CD4-positive, alpha-beta T cell (primary cell): Measurements from ENCODE around the gene SORL1. TPM values are rescaled to one million over a fixed set of nuclear protein-coding genes. Genes with fewer than 3 reads are reported as not detected.

ENCODE experiments used
- ATAC-seq: fragments of 200-7000 bp; cut with Tn5 transposase; one replicate; pipeline ENCODE4 v1.10.0; 2022; ENCODE audit warnings: mild to moderate bottlenecking; ENCODE audit not compliant: poor library complexity
- CTCF ChIA-PET: fragments of 350-600 bp; sonication (Branson Sonifier 250); formaldehyde crosslinking; loops from one replicate; lab custom pipeline; 2021; ENCODE audit warnings: antibody characterized with exemption, inconsistent platforms; lab: Charles Lee
- POLR2A ChIA-PET: fragments of 350-600 bp; sonication (Branson Sonifier 250); formaldehyde crosslinking; loops from one replicate; lab custom pipeline; 2021; ENCODE audit warnings: antibody characterized with exemption, inconsistent platforms; lab: Charles Lee
- DNase-seq, 14 experiments: peaks; one replicate each; pipeline ENCODE4 v3.0.0-alpha.2; 2013 to 2020; ENCODE audit warnings: mixed read lengths in 2 of 14
- H3K27ac ChIP-seq, 2 donors: one replicate each; pipeline versions ENCODE4 v1.5.1 to v1.7.0; 2013; ENCODE audit warnings: low read length in 2 of 2, low read depth in 1 of 2, mild to moderate bottlenecking in 1 of 2
- H3K27me3 ChIP-seq, 2 experiments: 1 replicate in 1 of 2; 2 replicates in 1 of 2; pipeline versions ENCODE4 v1.6.1 to v1.7.0; 2013; ENCODE audit warnings: low read length in 2 of 2, control low read depth in 1 of 2, mild to moderate bottlenecking in 1 of 2, moderate library complexity in 1 of 2; ENCODE audit not compliant: insufficient read depth in 2 of 2, control insufficient read depth in 1 of 2
- H3K36me3 ChIP-seq: one replicate; pipeline ENCODE4 v1.6.1; 2013; ENCODE audit warnings: low read length, control low read depth; ENCODE audit not compliant: insufficient read depth
- H3K4me1 ChIP-seq: one replicate; pipeline ENCODE4 v1.6.1; 2013; ENCODE audit warnings: low read length, control low read depth; ENCODE audit not compliant: insufficient read depth
- H3K4me3 ChIP-seq: one replicate; pipeline ENCODE4 v1.5.1; 2013; ENCODE audit warnings: mild to moderate bottlenecking, low read length, moderate library complexity
- H3K9me3 ChIP-seq, 2 experiments: 1 replicate in 1 of 2; 2 replicates in 1 of 2; pipeline versions ENCODE4 v1.6.1 to v1.7.0; 2013; ENCODE audit warnings: low read length in 2 of 2, mild to moderate bottlenecking in 2 of 2, control low read depth in 1 of 2, moderate library complexity in 1 of 2; ENCODE audit not compliant: control insufficient read depth in 1 of 2, insufficient read depth in 1 of 2
- H3K27ac Mint-ChIP-seq: one replicate; pipeline ENCODE4 v1.8.0; 2020; ENCODE audit warnings: mixed read lengths
- H3K27me3 Mint-ChIP-seq: one replicate; pipeline ENCODE4 v1.8.0; 2021; ENCODE audit warnings: mixed read lengths
- H3K36me3 Mint-ChIP-seq: one replicate; pipeline ENCODE4 v1.8.0; 2021; ENCODE audit warnings: low read depth, mixed read lengths
- H3K4me1 Mint-ChIP-seq: one replicate; pipeline ENCODE4 v1.8.0; 2021; ENCODE audit warnings: low read depth, mixed read lengths
- H3K4me3 Mint-ChIP-seq: one replicate; pipeline ENCODE4 v1.8.0; 2020; ENCODE audit warnings: mild to moderate bottlenecking, mixed read lengths
- H3K9me3 Mint-ChIP-seq: one replicate; pipeline ENCODE4 v1.8.0; 2020; ENCODE audit warnings: mixed read lengths
- intact Hi-C, 2 experiments: fragments of 100-400 bp; cut with DNase I in 1 of 2; cut with micrococcal nuclease in 1 of 2; formaldehyde crosslinking; loops; one replicate each; pipeline versions ENCODE4 v1.15.1 to v1.9.0; 2023 to 2025; cut with DNase I, micrococcal nuclease
- total RNA-seq, 174 experiments: library from RNA in 2 of 174; stranded (reverse) in 2 of 174; gene quantifications; one replicate each; pipeline ENCODE4 v1.2.3 and lab custom pipeline; 2021 to 2026
- TF ChIP-seq, protein P1 (sequence below): fragments of 200-600 bp; IDR thresholded peaks from one replicate; pipeline ENCODE4 v1.8.0; 2022; ENCODE audit warnings: antibody characterized with exemption, mild to moderate bottlenecking

SORL1 gene
- total RNA-seq, 2 experiments from 2014 or later = 235 to 241 TPM

DNA sequence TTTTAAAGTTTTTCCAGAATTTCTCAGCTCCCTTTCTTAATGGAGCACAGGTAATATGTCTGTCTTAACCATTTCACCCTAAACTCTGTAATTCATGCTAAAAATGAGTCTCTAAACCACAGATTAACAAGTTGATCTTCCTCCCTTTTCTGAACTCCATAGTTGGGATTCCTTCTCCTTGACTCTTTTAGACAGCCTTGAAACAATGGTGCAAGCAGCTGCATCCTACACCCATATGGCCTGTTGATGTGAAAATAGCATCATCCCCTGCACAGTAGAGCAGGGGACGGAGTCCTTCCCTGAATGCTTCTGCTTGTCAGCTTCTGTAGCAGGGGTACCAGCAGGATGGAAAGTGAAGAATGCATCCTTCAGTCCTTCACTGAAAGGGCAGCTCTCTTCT is 193.5 kb downstream of the SORL1 start:
- Histone ChIP-seq H3K9me3 (no peaks in the 10 kb centered on the region), H3K4me3 (no peak overlapping the region), H3K27me3 (no peaks in the 10 kb centered on the region), H3K36me3 (no peaks in the 10 kb centered on the region), H3K27ac (no peak overlapping the region), H3K4me1 (peaks cover 10% of the 10 kb centered on the region)
- ChIA-PET POLR2A (no interaction called here), CTCF (interaction anchor here (1.1 kb wide), 1 partner anchor 10 kb away, joined by 3 read pairs; no protein-coding TSS in a partner anchor)
- intact Hi-C loops = no loop called here
- H3K9me3 Mint-ChIP-seq = no peaks in the 10 kb centered on the region
- ATAC-seq (no peak), DNase-seq (no peak)
- peaks cover 13% of the 10 kb centered on the region for H3K4me1 Mint-ChIP-seq
- H3K4me3 Mint-ChIP-seq = no peak overlapping the region
- H3K36me3 Mint-ChIP-seq = no peaks in the 10 kb centered on the region
- H3K27ac Mint-ChIP-seq = no peak overlapping the region
- TF ChIP-seq, protein P1, sequence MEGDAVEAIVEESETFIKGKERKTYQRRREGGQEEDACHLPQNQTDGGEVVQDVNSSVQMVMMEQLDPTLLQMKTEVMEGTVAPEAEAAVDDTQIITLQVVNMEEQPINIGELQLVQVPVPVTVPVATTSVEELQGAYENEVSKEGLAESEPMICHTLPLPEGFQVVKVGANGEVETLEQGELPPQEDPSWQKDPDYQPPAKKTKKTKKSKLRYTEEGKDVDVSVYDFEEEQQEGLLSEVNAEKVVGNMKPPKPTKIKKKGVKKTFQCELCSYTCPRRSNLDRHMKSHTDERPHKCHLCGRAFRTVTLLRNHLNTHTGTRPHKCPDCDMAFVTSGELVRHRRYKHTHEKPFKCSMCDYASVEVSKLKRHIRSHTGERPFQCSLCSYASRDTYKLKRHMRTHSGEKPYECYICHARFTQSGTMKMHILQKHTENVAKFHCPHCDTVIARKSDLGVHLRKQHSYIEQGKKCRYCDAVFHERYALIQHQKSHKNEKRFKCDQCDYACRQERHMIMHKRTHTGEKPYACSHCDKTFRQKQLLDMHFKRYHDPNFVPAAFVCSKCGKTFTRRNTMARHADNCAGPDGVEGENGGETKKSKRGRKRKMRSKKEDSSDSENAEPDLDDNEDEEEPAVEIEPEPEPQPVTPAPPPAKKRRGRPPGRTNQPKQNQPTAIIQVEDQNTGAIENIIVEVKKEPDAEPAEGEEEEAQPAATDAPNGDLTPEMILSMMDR = no peak
- H3K27me3 Mint-ChIP-seq = no peaks in the 10 kb centered on the region

DNA sequence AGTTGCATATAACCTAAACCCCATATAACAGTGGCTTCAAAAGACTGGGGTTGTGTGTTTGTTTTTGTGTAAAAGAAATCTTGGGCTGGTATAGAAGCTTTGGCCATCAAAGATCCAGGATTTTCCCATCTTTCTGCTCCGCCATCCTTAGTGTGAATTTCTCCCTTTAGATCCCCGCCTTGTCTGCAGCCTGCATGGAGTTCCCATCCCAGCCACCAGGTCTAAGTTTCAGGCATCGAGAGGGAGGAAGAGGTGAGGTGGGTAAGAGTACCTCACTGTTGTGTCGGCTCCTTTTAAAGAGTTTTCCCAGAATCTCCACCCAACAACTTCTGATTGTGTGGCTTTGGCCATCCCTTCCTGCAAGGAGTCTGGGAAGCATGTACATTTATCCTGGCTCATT is 196.2 kb downstream of the SORL1 start:
- TF ChIP-seq, protein P1 = no peak
- Mint-ChIP-seq H3K36me3 (no peaks in the 10 kb centered on the region), H3K4me3 (no peak overlapping the region), H3K27me3 (no peaks in the 10 kb centered on the region), H3K9me3 (no peaks in the 10 kb centered on the region), H3K4me1 (peaks cover 30% of the 10 kb centered on the region), H3K27ac (no peak overlapping the region)
- CTCF ChIA-PET = no interaction called here
- Histone ChIP-seq H3K36me3 (no peaks in the 10 kb centered on the region), H3K4me1 (peaks cover 23% of the 10 kb centered on the region), H3K27ac (no peak overlapping the region), H3K27me3 (no peaks in the 10 kb centered on the region), H3K4me3 (no peak overlapping the region), H3K9me3 (no peaks in the 10 kb centered on the region)
- ATAC-seq (no peak), DNase-seq (no peak)
- intact Hi-C loops = no loop called here
- POLR2A ChIA-PET = no interaction called here

DNA sequence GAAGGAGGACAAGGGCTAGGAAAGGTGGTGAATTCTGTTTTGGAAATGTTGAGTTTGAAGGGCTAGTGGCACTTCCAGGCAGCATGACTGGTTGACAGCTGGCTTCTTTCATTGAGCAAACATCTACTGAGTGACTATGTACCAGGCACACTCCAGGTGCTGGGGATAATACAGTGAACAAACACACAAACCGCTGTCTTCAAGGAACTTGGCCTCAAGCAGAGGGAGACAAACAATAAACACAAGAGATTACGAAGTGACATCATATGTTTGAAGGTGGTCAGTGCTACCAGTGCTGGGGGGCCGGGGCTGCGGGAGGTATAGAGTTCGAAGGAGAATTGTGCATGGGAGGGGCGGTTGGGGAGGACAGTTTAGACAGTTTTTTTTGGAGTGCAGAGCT is 197.7 kb downstream of the SORL1 start:
- Mint-ChIP-seq H3K4me3 (no peak overlapping the region), H3K27ac (no peak overlapping the region), H3K9me3 (no peaks in the 10 kb centered on the region), H3K4me1 (peaks cover 31% of the 10 kb centered on the region), H3K36me3 (no peaks in the 10 kb centered on the region), H3K27me3 (no peaks in the 10 kb centered on the region)
- H3K9me3 ChIP-seq = no peaks in the 10 kb centered on the region
- no peak for ATAC-seq
- CTCF ChIA-PET = no interaction called here
- H3K36me3 ChIP-seq = no peaks in the 10 kb centered on the region
- H3K4me1 ChIP-seq = peaks cover 24% of the 10 kb centered on the region
- H3K27ac ChIP-seq = no peak overlapping the region
- intact Hi-C loops = no loop called here
- H3K27me3 ChIP-seq = no peaks in the 10 kb centered on the region
- H3K4me3 ChIP-seq = no peak overlapping the region
- POLR2A ChIA-PET = no interaction called here
- DNase-seq = no peak
- TF ChIP-seq, protein P1 = no peak
